HG02981 (cell line): Measurements from ENCODE around the gene KCNMB4.
"Not testable (repeated sequence)": the region's sequence is repeated elsewhere in the genome, so short reads cannot be mapped to it uniquely, and the experiment has no call there.

Source experiments
- ATAC-seq: cut with Tn5 transposase; IDR thresholded peaks from one replicate; pipeline ENCODE4 v1.9.1; 2021; ENCODE audit warnings: mild to moderate bottlenecking, moderate library complexity; ENCODE audit not compliant: unreplicated experiment

KCNMB4 gene

GRCh38 chr12:70367258-70368141 is 1.4 kb downstream of the KCNMB4 start:
- ATAC-seq, result no peak

- no peak for ATAC-seq
Measured at GRCh38 chr12:70372881-70373280, 6.8 kb downstream of the KCNMB4 start.

- no peak for ATAC-seq
Measured at GRCh38 chr12:70379846-70380245, 13.8 kb downstream of the KCNMB4 start.

GRCh38 chr12:70383484-70383883 is 17.4 kb downstream of the KCNMB4 start:
- ATAC-seq, result no peak

- ATAC-seq, result no peak
Measured at GRCh38 chr12:70383886-70384285, 17.8 kb downstream of the KCNMB4 start.

GRCh38 chr12:70386771-70387170 is 20.7 kb downstream of the KCNMB4 start:
- ATAC-seq, result no peak

- ATAC-seq, result no peak
Measured at GRCh38 chr12:70389678-70390077, 23.6 kb downstream of the KCNMB4 start.

- not testable (repeated sequence) for ATAC-seq
Measured at GRCh38 chr12:70392631-70393030, 26.5 kb downstream of the KCNMB4 start.

GRCh38 chr12:70393787-70394499 is 27.9 kb downstream of the KCNMB4 start:
- ATAC-seq, result no peak

GRCh38 chr12:70398002-70398401 is 31.9 kb downstream of the KCNMB4 start:
- ATAC-seq, result no peak

GRCh38 chr12:70398862-70399261 is 32.8 kb downstream of the KCNMB4 start:
- ATAC-seq, result no peak

- ATAC-seq, result no peak
Measured at GRCh38 chr12:70399311-70399710, 33.2 kb downstream of the KCNMB4 start.

GRCh38 chr12:70400124-70400523 is 34.0 kb downstream of the KCNMB4 start:
- ATAC-seq, result no peak

GRCh38 chr12:70402597-70402996 is 36.5 kb downstream of the KCNMB4 start:
- no peak for ATAC-seq

- ATAC-seq, result no peak
Measured at GRCh38 chr12:70403826-70404225, 37.7 kb downstream of the KCNMB4 start.

GRCh38 chr12:70408004-70408790 is 42.1 kb downstream of the KCNMB4 start:
- no peak for ATAC-seq

GRCh38 chr12:70415987-70416386 is 49.9 kb downstream of the KCNMB4 start:
- peak; percentile 85 for ATAC-seq

GRCh38 chr12:70417121-70417520 is 51.0 kb downstream of the KCNMB4 start:
- no peak for ATAC-seq

GRCh38 chr12:70418101-70418500 is 52.0 kb downstream of the KCNMB4 start:
- ATAC-seq, result no peak

- no peak for ATAC-seq
Measured at GRCh38 chr12:70422631-70423030, 56.5 kb downstream of the KCNMB4 start.

GRCh38 chr12:70426620-70427019 is 60.5 kb downstream of the KCNMB4 start:
- no peak for ATAC-seq
